WERI-Rb-1 (cell line): ENCODE results near the gene NAALAD2.
A peak's percentile ranks its signal among the peaks of the same experiment; 100 is the strongest.
"Not testable (repeated sequence)": the region's sequence is repeated elsewhere in the genome, so short reads cannot be mapped to it uniquely, and the experiment has no call there.

Experiments
- DNase-seq: peaks from one replicate; pipeline ENCODE4 v3.0.0-alpha.2; 2020
- H3K27ac ChIP-seq: fragments of 250-450 bp; sonication (Bioruptor Pico); 2 replicates; pipeline ENCODE4 v1.5.1; 2020; ENCODE audit warnings: mild to moderate bottlenecking, moderate library complexity
- H3K27me3 ChIP-seq: fragments of 250-450 bp; sonication (Bioruptor Pico); 2 replicates; pipeline ENCODE4 v1.5.1; 2021; ENCODE audit warnings: mild to moderate bottlenecking, low read depth, moderate library complexity; ENCODE audit not compliant: insufficient read depth, severe bottlenecking
- H3K36me3 ChIP-seq: fragments of 250-450 bp; sonication (Bioruptor Pico); 2 replicates; pipeline ENCODE4 v1.5.1; 2020; ENCODE audit warnings: mild to moderate bottlenecking, moderate library complexity
- H3K4me3 ChIP-seq: 2 replicates; pipeline ENCODE4 v1.5.1; 2011; ENCODE audit warnings: low read depth, mild to moderate bottlenecking, control low read depth, low read length
- H3K9me3 ChIP-seq: fragments of 250-450 bp; sonication (Bioruptor Pico); 2 replicates; pipeline ENCODE4 v1.5.1; 2021; ENCODE audit warnings: mild to moderate bottlenecking, moderate library complexity; ENCODE audit not compliant: severe bottlenecking
- TF ChIP-seq, protein P1 (sequence below): IDR thresholded peaks from 2 replicates; pipeline ENCODE4 v1.5.1; 2011; ENCODE audit warnings: low read depth, mild to moderate bottlenecking, control low read depth, inconsistent platforms, low read length

Gene NAALAD2

DNA sequence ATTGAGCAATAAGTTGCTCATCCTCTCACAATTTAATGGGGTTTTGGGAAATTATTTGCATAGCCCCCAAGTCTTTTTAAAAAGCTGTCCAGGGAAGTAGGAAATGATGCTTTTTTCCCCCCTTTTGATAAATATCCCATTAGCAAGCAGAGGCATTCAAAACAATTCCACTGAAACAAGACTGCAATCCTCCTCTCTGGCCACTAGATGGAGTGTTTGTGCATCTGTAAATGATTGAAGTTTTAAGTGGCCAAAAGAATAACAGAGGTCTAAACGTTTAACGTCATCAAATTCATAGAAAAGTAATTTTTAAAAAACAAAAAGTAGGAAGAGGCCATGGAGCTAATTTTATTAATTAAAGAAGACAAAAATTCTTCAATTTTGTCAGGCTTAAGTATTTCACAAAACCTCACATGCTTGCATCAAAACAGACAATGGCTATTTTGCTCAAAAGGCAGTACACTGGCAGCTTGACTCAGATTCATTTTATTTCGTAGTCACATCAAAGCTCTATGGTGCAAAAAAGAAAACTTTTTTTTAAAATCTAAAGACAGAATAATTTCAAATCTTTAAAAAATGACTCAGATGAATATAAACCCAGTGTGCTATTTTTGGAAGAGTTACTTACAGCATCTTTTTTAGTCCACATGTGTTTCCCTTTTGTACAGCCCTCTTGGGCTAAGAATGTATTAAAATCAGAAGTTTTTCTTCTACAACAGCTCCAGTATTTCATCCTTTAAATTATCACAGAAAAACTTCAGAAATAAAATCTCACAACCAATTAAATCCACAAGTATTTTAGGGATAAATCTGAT, 70.6 kb downstream of the NAALAD2 start:
- TF ChIP-seq, protein P1, sequence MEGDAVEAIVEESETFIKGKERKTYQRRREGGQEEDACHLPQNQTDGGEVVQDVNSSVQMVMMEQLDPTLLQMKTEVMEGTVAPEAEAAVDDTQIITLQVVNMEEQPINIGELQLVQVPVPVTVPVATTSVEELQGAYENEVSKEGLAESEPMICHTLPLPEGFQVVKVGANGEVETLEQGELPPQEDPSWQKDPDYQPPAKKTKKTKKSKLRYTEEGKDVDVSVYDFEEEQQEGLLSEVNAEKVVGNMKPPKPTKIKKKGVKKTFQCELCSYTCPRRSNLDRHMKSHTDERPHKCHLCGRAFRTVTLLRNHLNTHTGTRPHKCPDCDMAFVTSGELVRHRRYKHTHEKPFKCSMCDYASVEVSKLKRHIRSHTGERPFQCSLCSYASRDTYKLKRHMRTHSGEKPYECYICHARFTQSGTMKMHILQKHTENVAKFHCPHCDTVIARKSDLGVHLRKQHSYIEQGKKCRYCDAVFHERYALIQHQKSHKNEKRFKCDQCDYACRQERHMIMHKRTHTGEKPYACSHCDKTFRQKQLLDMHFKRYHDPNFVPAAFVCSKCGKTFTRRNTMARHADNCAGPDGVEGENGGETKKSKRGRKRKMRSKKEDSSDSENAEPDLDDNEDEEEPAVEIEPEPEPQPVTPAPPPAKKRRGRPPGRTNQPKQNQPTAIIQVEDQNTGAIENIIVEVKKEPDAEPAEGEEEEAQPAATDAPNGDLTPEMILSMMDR, result peak; percentile 62
- Histone ChIP-seq H3K27me3 (no peaks in the 10 kb centered on the region), H3K4me3 (no peak overlapping the region), H3K36me3 (peaks cover 56% of the 10 kb centered on the region), H3K27ac (no peak overlapping the region), H3K9me3 (no peaks in the 10 kb centered on the region)
- no peak for DNase-seq

DNA sequence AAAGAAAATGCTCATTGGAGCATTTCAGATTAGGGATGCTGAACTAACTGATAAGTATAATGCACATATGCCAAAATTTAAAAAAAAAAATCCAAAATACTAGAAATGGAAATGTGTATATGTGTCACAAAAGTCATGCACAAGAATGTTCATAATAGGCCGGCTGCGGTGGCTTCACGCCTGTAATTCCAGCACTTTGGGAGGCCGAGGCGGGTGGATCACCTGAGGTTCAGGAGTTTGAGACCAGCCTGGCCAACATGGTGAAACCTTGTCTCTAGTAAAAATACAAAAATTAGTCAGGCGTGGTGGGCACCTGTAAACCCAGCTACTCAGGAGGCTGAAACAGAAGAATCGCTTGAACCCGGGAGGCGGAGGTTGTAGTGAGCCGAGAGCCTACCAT, 73.5 kb downstream of the NAALAD2 start:
- not testable (repeated sequence) for DNase-seq, H3K27ac ChIP-seq, H3K4me3 ChIP-seq, H3K9me3 ChIP-seq, H3K27me3 ChIP-seq
- H3K36me3 ChIP-seq, result peaks cover 76% of the 10 kb centered on the region

DNA sequence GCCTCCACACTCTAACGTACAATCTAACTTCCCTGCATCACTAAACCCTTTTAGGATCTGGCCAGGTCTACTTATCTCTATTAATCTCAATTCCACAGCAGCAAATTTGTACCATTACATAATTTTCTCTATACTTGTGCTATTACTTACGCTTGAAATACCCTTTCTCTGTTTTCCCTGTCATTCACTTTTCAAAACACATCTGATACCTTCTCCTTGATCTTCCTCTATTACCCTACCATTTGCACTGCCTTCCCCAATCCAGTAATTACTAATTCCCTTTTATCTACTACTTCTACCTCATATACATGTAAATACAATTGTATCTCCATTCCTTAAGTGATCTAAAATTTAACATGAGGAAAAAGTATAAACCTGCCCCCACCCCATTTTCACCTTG, 74.4 kb downstream of the NAALAD2 start:
- H3K4me3 ChIP-seq, result no peak overlapping the region
- no peak overlapping the region for H3K27ac ChIP-seq
- no peaks in the 10 kb centered on the region for H3K27me3 ChIP-seq
- peaks cover 78% of the 10 kb centered on the region for H3K36me3 ChIP-seq
- no peaks in the 10 kb centered on the region for H3K9me3 ChIP-seq
- DNase-seq, result no peak
- TF ChIP-seq, protein P1, result no peak

DNA sequence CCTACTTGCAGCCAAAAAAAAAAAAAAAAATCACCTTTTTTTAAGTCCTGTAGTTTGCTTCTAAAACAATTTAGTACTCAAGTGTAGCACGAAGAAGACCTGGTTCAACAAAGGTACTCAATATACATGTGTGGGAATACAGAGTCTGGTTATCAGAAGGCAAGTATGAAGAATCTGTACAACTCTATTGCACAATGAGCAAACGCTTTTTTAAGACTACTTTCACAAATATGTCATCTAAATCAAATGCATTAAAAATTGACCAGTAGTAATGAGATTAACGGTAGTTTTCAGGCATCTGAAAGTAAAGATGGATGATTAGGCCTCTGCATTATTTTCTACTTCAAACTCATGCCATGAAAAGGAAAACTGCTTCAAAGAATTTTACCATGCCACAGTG, 78.9 kb downstream of the NAALAD2 start:
- Histone ChIP-seq H3K9me3 (no peaks in the 10 kb centered on the region), H3K36me3 (peaks cover 78% of the 10 kb centered on the region), H3K27me3 (no peaks in the 10 kb centered on the region), H3K4me3 (no peak overlapping the region), H3K27ac (no peak overlapping the region)
- TF ChIP-seq, protein P1, result no peak
- no peak for DNase-seq

DNA sequence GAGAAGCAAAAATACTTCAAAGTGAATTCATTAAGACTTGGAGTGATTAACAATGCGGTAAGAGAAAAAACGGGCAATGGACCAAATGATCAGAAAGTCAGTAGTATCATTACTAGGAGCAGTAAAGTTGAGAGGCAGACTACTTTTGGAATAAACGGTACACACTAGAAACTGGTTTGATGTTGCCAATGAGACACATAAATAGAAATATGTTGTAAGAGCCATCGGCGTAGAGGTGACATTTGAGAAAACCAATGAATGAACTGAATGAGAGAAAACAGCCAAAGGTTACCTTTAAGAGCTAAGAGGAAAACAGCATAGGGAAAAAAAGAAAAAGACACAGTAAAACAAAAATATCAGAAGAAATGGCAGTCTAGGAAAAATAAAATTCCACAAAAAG, 82.1 kb downstream of the NAALAD2 start:
- DNase-seq, result no peak
- Histone ChIP-seq H3K36me3 (peaks cover 59% of the 10 kb centered on the region), H3K27ac (no peak overlapping the region), H3K27me3 (no peaks in the 10 kb centered on the region), H3K9me3 (no peaks in the 10 kb centered on the region), H3K4me3 (no peak overlapping the region)
- TF ChIP-seq, protein P1, result no peak

DNA sequence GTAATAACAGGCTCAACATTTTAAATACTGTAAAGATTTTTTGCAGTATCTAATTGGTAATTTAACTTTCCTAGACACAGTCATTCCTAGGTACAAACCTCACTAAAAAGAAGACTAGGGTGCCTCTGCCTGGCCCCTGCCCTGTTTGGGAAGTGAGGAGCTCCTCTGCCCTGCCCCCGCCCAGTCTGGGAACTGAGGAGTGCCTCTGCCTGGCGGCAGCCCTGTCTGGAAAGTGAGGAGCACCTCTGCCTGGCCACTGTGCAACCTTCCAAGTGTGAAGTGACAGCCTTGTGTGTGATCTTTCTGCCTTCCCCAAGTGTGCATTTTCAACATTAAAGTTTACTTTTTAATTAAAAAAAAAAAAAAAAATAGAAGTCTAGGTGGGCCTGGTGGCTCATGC, 84.1 kb downstream of the NAALAD2 start:
- Histone ChIP-seq H3K4me3 (no peak overlapping the region), H3K9me3 (no peaks in the 10 kb centered on the region), H3K36me3 (peaks cover 42% of the 10 kb centered on the region), H3K27ac (no peak overlapping the region), H3K27me3 (no peaks in the 10 kb centered on the region)
- TF ChIP-seq, protein P1, result 0 out of 2 replicates have a peak, but pooled peaks have one; percentile 6
- peak; percentile 33 for DNase-seq
